ENCODE data around the gene PDGFB.

PDGFB gene

GRCh38 chr22:39216143-39216490 is 28.7 kb downstream of the PDGFB start:
- Histone ChIP-seq H3K9me3 (ENCODE audit: low read length) (no peaks in the 10 kb centered on the region), H4K20me1 (ENCODE audit: insufficient read depth, low read length) (no peaks in the 10 kb centered on the region), H3K79me2 (ENCODE audit: insufficient read depth, low read length) (no peaks in the 10 kb centered on the region), H3K36me3 (ENCODE audit: insufficient read depth, low read length) (no peaks in the 10 kb centered on the region), H3K4me3 (ENCODE audit: low read depth, low read length, poor library complexity, severe bottlenecking) (no peak overlapping the region), H3K9ac (ENCODE audit: low read length) (no peak overlapping the region), H3K4me1 (ENCODE audit: insufficient read depth, low read length, severe bottlenecking) (no peaks in the 10 kb centered on the region), H3K4me2 (ENCODE audit: low read length) (no peak overlapping the region), H3F3A (ENCODE audit: insufficient read depth, low read length) (no peaks in the 10 kb centered on the region), H2AFZ (ENCODE audit: low read length) (no peak overlapping the region), H3K9me2 (ENCODE audit: low read depth, low read length) (no peaks in the 10 kb centered on the region), H3K27ac (ENCODE audit: low read depth, low read length, poor library complexity, severe bottlenecking) (no peak overlapping the region), H3K27me3 (ENCODE audit: insufficient read depth, low read length) (peaks cover 6% of the 10 kb centered on the region; the same call in 1 of the 2 replicates)
- TF ChIP-seq CTCF (IDR thresholded peaks at IDR 0.05; ENCODE audit: low read length): no peak
- no peak for TF ChIP-seq EZH2 (IDR thresholded peaks at IDR 0.05; ENCODE audit: borderline replicate concordance, low read length)

- H4K20me1 ChIP-seq (ENCODE audit: insufficient read depth, low read length): no peaks in the 10 kb centered on the region
- no peaks in the 10 kb centered on the region for H3K4me1 ChIP-seq (ENCODE audit: insufficient read depth, low read length, severe bottlenecking)
- H3K4me2 ChIP-seq (ENCODE audit: low read length): no peak overlapping the region
- no peaks in the 10 kb centered on the region for H3K36me3 ChIP-seq (ENCODE audit: insufficient read depth, low read length)
- no peaks in the 10 kb centered on the region for H3K79me2 ChIP-seq (ENCODE audit: insufficient read depth, low read length)
- H2AFZ ChIP-seq (ENCODE audit: low read length): no peak overlapping the region
- peak; percentile 58 for TF ChIP-seq CTCF (IDR thresholded peaks at IDR 0.05; ENCODE audit: low read length)
- no peak for TF ChIP-seq EZH2 (IDR thresholded peaks at IDR 0.05; ENCODE audit: borderline replicate concordance, low read length)
- H3K9ac ChIP-seq (ENCODE audit: low read length): no peak overlapping the region
- H3K4me3 ChIP-seq (ENCODE audit: low read depth, low read length, poor library complexity, severe bottlenecking): no peak overlapping the region
- no peaks in the 10 kb centered on the region for H3K9me2 ChIP-seq (ENCODE audit: low read depth, low read length)
- H3K27me3 ChIP-seq (ENCODE audit: insufficient read depth, low read length): peaks cover 6% of the 10 kb centered on the region; the same call in 1 of the 2 replicates
- H3K9me3 ChIP-seq (ENCODE audit: low read length): no peaks in the 10 kb centered on the region
- no peaks in the 10 kb centered on the region for H3F3A ChIP-seq (ENCODE audit: insufficient read depth, low read length)
- no peak overlapping the region for H3K27ac ChIP-seq (ENCODE audit: low read depth, low read length, poor library complexity, severe bottlenecking)
These were observed 29.2 kb downstream of the PDGFB start for GRCh38 chr22:39215426-39216142.

GRCh38 chr22:39215070-39215396 is 29.7 kb downstream of the PDGFB start:
- no peak for TF ChIP-seq EZH2 (IDR thresholded peaks at IDR 0.05; ENCODE audit: borderline replicate concordance, low read length)
- no peak for TF ChIP-seq CTCF (IDR thresholded peaks at IDR 0.05; ENCODE audit: low read length)
- Histone ChIP-seq H3K9me3 (ENCODE audit: low read length) (no peaks in the 10 kb centered on the region), H3K4me3 (ENCODE audit: low read depth, low read length, poor library complexity, severe bottlenecking) (no peak overlapping the region), H3K27ac (ENCODE audit: low read depth, low read length, poor library complexity, severe bottlenecking) (no peak overlapping the region), H3K4me1 (ENCODE audit: insufficient read depth, low read length, severe bottlenecking) (no peaks in the 10 kb centered on the region), H3K9me2 (ENCODE audit: low read depth, low read length) (no peaks in the 10 kb centered on the region), H3K9ac (ENCODE audit: low read length) (no peak overlapping the region), H2AFZ (ENCODE audit: low read length) (no peak overlapping the region), H4K20me1 (ENCODE audit: insufficient read depth, low read length) (no peaks in the 10 kb centered on the region), H3K79me2 (ENCODE audit: insufficient read depth, low read length) (no peaks in the 10 kb centered on the region), H3K27me3 (ENCODE audit: insufficient read depth, low read length) (peaks cover 6% of the 10 kb centered on the region; the same call in 1 of the 2 replicates), H3K4me2 (ENCODE audit: low read length) (no peak overlapping the region), H3K36me3 (ENCODE audit: insufficient read depth, low read length) (no peaks in the 10 kb centered on the region), H3F3A (ENCODE audit: insufficient read depth, low read length) (no peaks in the 10 kb centered on the region)
